GM10266 (cell line): ENCODE results near the gene CPLX3.
A peak's percentile ranks its signal among the peaks of the same experiment; 100 is the strongest.

Experiments
- DNase-seq: peaks from one replicate; pipeline ENCODE4 v3.0.0; 2012; ENCODE audit errors: extremely low spot score
- CTCF ChIP-seq: IDR thresholded peaks from 2 replicates; pipeline ENCODE4 v1.5.1; 2012; ENCODE audit warnings: mild to moderate bottlenecking, low read depth; ENCODE audit not compliant: control insufficient read depth, insufficient read depth; ENCODE audit errors: missing control alignments

The CPLX3 gene

GRCh38 chr15:74820056-74820455 is 6.4 kb upstream of the CPLX3 start:
- DNase-seq: no peak
- no peak for TF ChIP-seq CTCF

DNA sequence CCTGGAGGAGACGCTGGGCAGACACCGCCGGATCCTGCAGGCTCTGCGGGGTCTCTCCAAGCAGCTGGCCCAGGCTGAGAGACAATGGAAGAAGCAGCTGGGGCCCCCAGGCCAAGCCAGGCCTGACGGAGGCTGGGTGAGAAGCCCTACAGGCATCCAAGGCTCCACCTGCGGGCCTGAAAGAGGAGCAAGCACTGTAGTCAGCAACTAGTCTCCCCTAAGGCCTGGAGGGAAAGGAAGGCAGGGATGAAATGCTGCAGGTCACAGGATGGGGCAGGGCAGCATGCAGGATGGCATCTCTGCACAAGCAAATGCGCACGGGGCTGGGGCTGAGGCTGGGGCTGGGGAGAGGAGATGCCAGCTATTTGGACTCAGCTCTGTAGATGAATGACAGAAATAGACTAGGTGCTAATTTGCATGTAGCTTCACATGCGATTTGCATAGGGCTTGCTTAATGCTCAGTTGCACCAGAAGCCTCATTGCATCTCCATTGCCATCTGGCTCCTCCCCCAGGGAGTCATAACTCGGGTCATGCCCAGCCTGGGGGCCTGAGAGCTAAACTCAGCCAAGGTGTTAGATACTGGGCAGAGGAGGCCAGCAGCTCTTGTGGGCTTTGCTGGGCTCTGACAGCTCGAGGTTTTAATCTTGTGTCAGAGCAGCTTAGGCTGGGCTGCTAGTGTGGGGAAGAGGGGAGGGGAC is 5.2 kb upstream of the CPLX3 start:
- no peak for TF ChIP-seq CTCF
- peak; percentile 64 for DNase-seq

GRCh38 chr15:74821790-74822158 is 4.7 kb upstream of the CPLX3 start:
- TF ChIP-seq CTCF: no peak
- no peak for DNase-seq

DNA sequence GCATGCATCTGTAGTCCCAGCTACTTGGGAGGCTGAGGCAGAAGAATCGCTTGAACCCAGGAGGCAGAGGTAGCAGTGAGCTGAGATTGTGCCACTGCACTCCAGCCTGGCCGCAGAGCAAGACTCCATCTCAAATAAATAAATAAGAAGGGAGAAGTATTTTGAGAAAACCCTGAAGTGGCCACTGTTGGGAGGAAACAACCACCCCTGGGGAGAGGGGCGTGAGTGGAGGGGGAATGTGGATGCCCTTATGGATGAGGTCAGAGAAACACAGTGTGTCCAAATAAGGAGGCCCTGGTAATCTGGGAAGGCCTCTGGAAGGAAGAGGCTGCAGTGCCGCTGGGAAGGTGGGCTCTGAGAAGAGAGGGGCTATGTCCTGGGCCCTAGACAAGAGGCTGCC is 4.2 kb upstream of the CPLX3 start:
- no peak for DNase-seq
- TF ChIP-seq CTCF: no peak

DNA sequence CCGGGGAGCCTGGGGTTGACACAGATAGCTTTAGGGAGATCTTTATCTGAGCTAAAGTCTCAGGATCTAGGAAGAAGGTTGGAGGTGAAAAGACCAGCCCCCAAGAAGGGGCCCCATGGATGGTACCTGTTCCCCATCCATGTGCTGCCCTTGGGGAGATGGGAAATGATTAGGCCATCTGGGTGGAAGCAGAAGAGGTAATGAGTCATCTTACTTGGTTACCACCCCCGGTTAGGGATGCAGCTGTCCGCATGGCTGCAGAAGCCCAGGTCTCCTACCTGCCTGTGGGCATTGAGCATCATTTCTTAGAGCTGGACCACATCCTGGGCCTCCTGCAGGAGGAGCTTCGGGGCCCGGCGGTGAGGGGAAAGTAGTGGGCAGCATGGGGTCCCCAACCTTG is 3.1 kb upstream of the CPLX3 start:
- no peak for DNase-seq
- TF ChIP-seq CTCF: no peak

DNA sequence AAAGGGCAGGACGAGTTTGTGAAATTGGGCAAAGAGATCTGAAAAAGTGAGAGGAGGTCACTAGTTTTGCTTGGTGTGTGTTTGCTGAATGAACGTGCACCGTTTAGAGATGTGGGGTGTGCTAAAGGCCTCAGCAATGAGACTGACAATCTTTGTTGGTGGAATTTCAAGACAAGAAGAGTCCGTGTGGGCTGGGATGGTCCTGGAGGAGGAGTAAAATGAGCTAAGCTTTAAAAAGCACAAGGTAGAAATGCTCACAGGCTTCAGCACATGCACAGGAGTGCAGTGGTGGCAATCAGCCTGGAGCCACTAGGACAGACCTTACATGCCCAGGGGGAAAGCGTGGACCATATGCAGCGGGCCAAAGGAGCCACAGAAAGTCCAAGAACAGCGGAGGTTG is 1.5 kb upstream of the CPLX3 start:
- DNase-seq: no peak
- no peak for TF ChIP-seq CTCF

DNA sequence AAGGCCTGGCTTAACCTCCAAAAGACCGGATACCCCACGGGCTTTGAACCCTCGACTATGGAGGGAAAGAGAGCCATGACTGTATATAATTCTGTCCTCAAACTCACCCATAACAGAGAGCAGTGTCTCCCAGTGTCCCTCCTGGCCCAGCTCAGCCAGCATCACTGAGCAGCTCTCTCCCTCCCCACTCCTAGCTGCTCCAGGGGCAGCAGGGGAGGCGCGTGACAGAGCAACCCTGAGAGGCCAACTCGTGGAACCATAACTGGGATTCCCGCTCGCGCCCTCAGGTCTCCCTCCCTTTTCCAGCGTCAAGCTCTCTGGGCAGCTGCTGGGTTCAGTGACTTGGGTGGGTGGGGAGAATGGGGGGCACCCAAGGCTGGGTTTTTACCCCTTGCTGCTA is 561 bp upstream of the CPLX3 start:
- TF ChIP-seq CTCF: no peak
- DNase-seq: no peak
